HEK293 (cell line): ENCODE data around the gene WNT5B.
A peak's percentile ranks its signal among the peaks of the same experiment; 100 is the strongest.

Experiments
- AEBP2 ChIP-seq: fragments of 450-650 bp; formaldehyde crosslinking; IDR thresholded peaks from 2 replicates; pipeline ENCODE4 v1.5.1; 2016; ENCODE audit warnings: missing biosample characterization, missing genetic modification characterization, borderline replicate concordance
- GFI1B ChIP-seq: fragments of 450-650 bp; formaldehyde crosslinking; IDR thresholded peaks from 2 replicates; pipeline ENCODE4 v1.5.1; 2016; ENCODE audit warnings: missing biosample characterization, missing genetic modification characterization
- GLI4 ChIP-seq: fragments of 450-650 bp; formaldehyde crosslinking; IDR thresholded peaks from 2 replicates; pipeline ENCODE4 v1.5.1; 2016; ENCODE audit warnings: missing biosample characterization, missing genetic modification characterization
- IKZF3 ChIP-seq: fragments of 450-650 bp; IDR thresholded peaks from 2 replicates; pipeline ENCODE4 v1.5.0; 2018; ENCODE audit warnings: missing biosample characterization, mild to moderate bottlenecking, missing genetic modification characterization, moderate library complexity
- KLF1 ChIP-seq: fragments of 450-650 bp; formaldehyde crosslinking; IDR thresholded peaks from 2 replicates; pipeline ENCODE4 v1.5.1; 2016; ENCODE audit warnings: missing biosample characterization, missing genetic modification characterization
- KLF8 ChIP-seq: fragments of 450-650 bp; formaldehyde crosslinking; IDR thresholded peaks from 2 replicates; pipeline ENCODE4 v1.5.1; 2016; ENCODE audit warnings: missing biosample characterization, missing genetic modification characterization
- MYNN ChIP-seq: fragments of 450-650 bp; formaldehyde crosslinking; IDR thresholded peaks from 2 replicates; pipeline ENCODE4 v1.5.1; 2016; ENCODE audit warnings: missing biosample characterization, missing genetic modification characterization, borderline replicate concordance
- PRDM6 ChIP-seq: fragments of 450-650 bp; formaldehyde crosslinking; IDR thresholded peaks from 2 replicates; pipeline ENCODE4 v1.5.1; 2017; ENCODE audit warnings: missing biosample characterization, missing genetic modification characterization
- SCRT1 ChIP-seq: fragments of 450-650 bp; formaldehyde crosslinking; IDR thresholded peaks from 2 replicates; pipeline ENCODE4 v1.5.1; 2016; ENCODE audit warnings: missing biosample characterization, missing genetic modification characterization, borderline replicate concordance
- SP3 ChIP-seq: fragments of 450-650 bp; formaldehyde crosslinking; IDR thresholded peaks from 2 replicates; pipeline ENCODE4 v1.5.1; 2016; ENCODE audit warnings: missing biosample characterization, missing genetic modification characterization
- TSHZ1 ChIP-seq: fragments of 450-650 bp; formaldehyde crosslinking; IDR thresholded peaks from 2 replicates; pipeline ENCODE4 v1.5.1; 2016; ENCODE audit warnings: missing biosample characterization, missing genetic modification characterization, borderline replicate concordance
- YY2 ChIP-seq: fragments of 450-650 bp; formaldehyde crosslinking; IDR thresholded peaks from 2 replicates; pipeline ENCODE4 v1.5.1; 2016; ENCODE audit warnings: missing biosample characterization, missing genetic modification characterization
- ZBTB48 ChIP-seq: fragments of 450-650 bp; formaldehyde crosslinking; IDR thresholded peaks from 2 replicates; pipeline ENCODE4 v1.5.1; 2016; ENCODE audit warnings: missing biosample characterization, missing genetic modification characterization
- ZFHX2 ChIP-seq: fragments of 450-650 bp; formaldehyde crosslinking; conservative IDR thresholded peaks from 2 replicates; pipeline ENCODE4 v1.5.1; 2016; ENCODE audit warnings: missing biosample characterization, missing genetic modification characterization
- ZNF114 ChIP-seq: fragments of 450-650 bp; formaldehyde crosslinking; IDR thresholded peaks from 2 replicates; pipeline ENCODE4 v1.5.0; 2017; ENCODE audit warnings: missing biosample characterization, missing genetic modification characterization
- ZNF174 ChIP-seq: fragments of 450-650 bp; formaldehyde crosslinking; IDR thresholded peaks from 2 replicates; pipeline ENCODE4 v1.5.0; 2017; ENCODE audit warnings: missing biosample characterization, mild to moderate bottlenecking, missing genetic modification characterization
- ZNF2 ChIP-seq: fragments of 450-650 bp; formaldehyde crosslinking; IDR thresholded peaks from 2 replicates; pipeline ENCODE4 v1.5.1; 2016; ENCODE audit warnings: missing biosample characterization, missing genetic modification characterization
- ZNF248 ChIP-seq: fragments of 450-650 bp; formaldehyde crosslinking; IDR thresholded peaks from 2 replicates; pipeline ENCODE4 v1.5.1; 2017; ENCODE audit warnings: missing biosample characterization, missing genetic modification characterization
- ZNF391 ChIP-seq: fragments of 450-650 bp; formaldehyde crosslinking; IDR thresholded peaks from 2 replicates; pipeline ENCODE4 v1.5.1; 2016; ENCODE audit warnings: low read depth, missing biosample characterization, missing genetic modification characterization, borderline replicate concordance
- ZNF416 ChIP-seq: fragments of 450-650 bp; formaldehyde crosslinking; IDR thresholded peaks from 2 replicates; pipeline ENCODE4 v1.5.1; 2016; ENCODE audit warnings: missing biosample characterization, missing genetic modification characterization
- ZNF518A ChIP-seq: fragments of 450-650 bp; formaldehyde crosslinking; conservative IDR thresholded peaks from 2 replicates; pipeline ENCODE4 v1.5.1; 2016; ENCODE audit warnings: low read depth, missing biosample characterization, missing genetic modification characterization
- ZNF580 ChIP-seq: fragments of 450-650 bp; formaldehyde crosslinking; IDR thresholded peaks from 2 replicates; pipeline ENCODE4 v1.5.1; 2016; ENCODE audit warnings: missing biosample characterization, missing genetic modification characterization
- ZNF626 ChIP-seq: fragments of 450-650 bp; sonication (Bioruptor Pico); formaldehyde crosslinking; IDR thresholded peaks from 2 replicates; pipeline ENCODE4 v1.5.1; 2018; ENCODE audit warnings: missing biosample characterization, missing genetic modification characterization, inconsistent platforms
- ZNF658 ChIP-seq: fragments of 450-650 bp; formaldehyde crosslinking; IDR thresholded peaks from 2 replicates; pipeline ENCODE4; 2016; ENCODE audit warnings: missing biosample characterization, missing genetic modification characterization
- ZNF660 ChIP-seq: fragments of 450-650 bp; IDR thresholded peaks from 2 replicates; pipeline ENCODE4 v1.5.1; 2018; ENCODE audit warnings: missing biosample characterization, mild to moderate bottlenecking, missing genetic modification characterization
- ZNF704 ChIP-seq: fragments of 450-650 bp; formaldehyde crosslinking; IDR thresholded peaks from 2 replicates; pipeline ENCODE4 v1.5.1; 2016; ENCODE audit warnings: missing biosample characterization, missing genetic modification characterization
- ZNF792 ChIP-seq: fragments of 450-650 bp; formaldehyde crosslinking; IDR thresholded peaks from 2 replicates; pipeline ENCODE4 v1.5.1; 2016; ENCODE audit warnings: missing biosample characterization, missing genetic modification characterization

The WNT5B gene

GRCh38 chr12:1696800-1697199 is 67.8 kb downstream of the WNT5B start (continued):
- no peak for TF ChIP-seq ZNF518A (tag by site-specific recombination)
- TF ChIP-seq ZNF391, result no peak
- no peak for TF ChIP-seq AEBP2
- no peak for TF ChIP-seq ZNF248 (tag by site-specific recombination)
- no peak for TF ChIP-seq ZNF416
- TF ChIP-seq ZNF658 (tag by site-specific recombination), result no peak
- no peak for TF ChIP-seq ZNF580 (tag by site-specific recombination)
- no peak for TF ChIP-seq ZBTB48
- TF ChIP-seq ZFHX2, result no peak
- TF ChIP-seq ZNF174 (tag by site-specific recombination), result no peak
- TF ChIP-seq PRDM6 (tag by site-specific recombination), result peak; percentile 83
- TF ChIP-seq ZNF2 (tag by site-specific recombination), result no peak
- no peak for TF ChIP-seq KLF8 (tag by site-specific recombination)
- peak; percentile 85 for TF ChIP-seq GFI1B (tag by site-specific recombination)
- TF ChIP-seq ZNF792 (tag by site-specific recombination), result no peak
- peak; percentile 10; the same call in 1 of the 2 replicates for TF ChIP-seq IKZF3 (tag by site-specific recombination)
- TF ChIP-seq KLF1, result no peak
- no peak for TF ChIP-seq YY2 (tag by site-specific recombination)
- no peak for TF ChIP-seq SCRT1
- no peak for TF ChIP-seq ZNF704 (tag by site-specific recombination)
- no peak for TF ChIP-seq ZNF114
- no peak for TF ChIP-seq SP3 (tag by site-specific recombination)
- TF ChIP-seq MYNN (tag by site-specific recombination), result no peak
- no peak for TF ChIP-seq ZNF660 (tag by site-specific recombination)
- no peak for TF ChIP-seq TSHZ1 (tag by site-specific recombination)
- TF ChIP-seq GLI4 (tag by site-specific recombination), result no peak
- TF ChIP-seq ZNF626, result no peak
- TF ChIP-seq, all 188 proteins: peak for 6
